ENCODE measurements around the gene UBXN6.

Gene UBXN6

DNA sequence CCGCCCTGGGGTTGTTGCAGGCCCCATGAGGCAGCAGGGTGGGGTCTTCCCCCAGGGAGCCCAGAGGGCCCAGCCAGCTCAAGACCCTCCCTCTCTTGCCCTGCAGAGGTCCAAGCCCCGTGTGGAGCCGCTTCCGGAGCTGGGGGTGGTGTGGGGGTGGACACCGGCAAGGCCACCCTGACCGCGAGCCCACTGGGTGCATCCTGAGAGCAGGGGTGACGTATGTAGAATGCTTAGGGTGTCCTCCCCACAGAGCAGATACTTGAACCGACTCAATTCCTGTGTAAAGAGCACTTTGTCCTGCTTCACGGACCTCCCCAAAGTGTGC is 14.8 kb downstream of the UBXN6 start:
- DNase-seq (ENCODE audit: low read depth): no peak

DNA sequence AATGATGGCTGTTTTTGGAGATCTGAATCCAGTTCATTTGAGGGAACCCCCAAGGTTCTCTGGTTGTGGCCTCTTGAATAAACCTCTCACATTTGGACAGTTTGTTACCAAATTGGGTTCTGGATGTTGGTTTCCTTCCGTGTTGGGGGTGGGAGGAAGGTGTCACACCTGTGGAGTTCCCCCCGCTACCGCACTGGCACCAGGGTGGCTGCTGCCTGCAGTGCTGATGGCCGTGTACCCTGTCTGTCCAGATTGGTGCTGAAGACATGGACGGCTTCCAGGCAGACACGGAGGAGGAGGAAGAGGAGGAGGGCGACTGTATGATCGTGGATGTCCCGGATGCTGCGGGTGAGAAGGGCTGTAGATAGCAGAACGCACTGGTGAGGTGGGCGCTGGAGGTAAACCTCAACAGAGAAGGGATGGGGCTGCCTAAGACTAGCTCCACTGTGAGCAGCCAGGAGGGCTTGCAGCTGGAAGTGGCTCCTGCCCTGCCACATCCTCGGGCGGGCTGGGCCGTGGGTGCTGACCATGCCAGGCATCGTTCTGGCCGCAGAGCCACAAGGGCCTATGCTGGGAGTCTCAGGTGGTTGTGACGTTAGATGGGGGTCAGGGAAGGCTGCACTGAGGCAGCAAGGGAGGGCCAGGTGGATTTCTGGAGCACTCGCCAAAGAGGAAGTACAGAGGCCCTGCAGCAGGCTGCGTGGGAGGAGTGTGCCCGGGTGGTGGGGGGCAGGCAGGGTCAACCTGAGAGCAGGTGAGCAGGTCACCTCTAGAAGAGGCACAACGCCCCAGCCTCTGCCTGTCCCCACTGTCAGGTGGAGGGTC is 15.4 kb downstream of the UBXN6 start:
- DNase-seq (ENCODE audit: low read depth): no peak

DNA sequence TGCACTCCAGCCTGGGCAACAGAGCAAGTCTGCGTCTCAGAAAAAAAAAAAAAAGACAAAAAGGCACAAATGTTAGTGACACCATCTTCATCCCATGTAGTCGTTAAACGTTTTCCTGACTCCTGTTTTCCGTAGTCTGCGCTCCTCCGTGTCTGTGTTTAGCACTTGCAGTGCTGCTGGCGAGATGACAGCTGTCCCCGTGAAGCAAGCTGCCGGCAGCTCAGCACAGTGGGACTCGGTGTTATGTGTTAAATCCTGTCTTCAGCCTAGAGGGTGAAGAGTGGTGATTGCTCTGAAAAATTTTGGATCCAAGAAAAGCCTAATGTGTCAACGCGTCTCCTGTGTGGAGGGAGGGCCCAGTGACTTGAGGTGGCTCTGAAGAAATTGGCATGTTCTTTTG is 18.4 kb downstream of the UBXN6 start:
- DNase-seq (ENCODE audit: low read depth): no peak

DNA sequence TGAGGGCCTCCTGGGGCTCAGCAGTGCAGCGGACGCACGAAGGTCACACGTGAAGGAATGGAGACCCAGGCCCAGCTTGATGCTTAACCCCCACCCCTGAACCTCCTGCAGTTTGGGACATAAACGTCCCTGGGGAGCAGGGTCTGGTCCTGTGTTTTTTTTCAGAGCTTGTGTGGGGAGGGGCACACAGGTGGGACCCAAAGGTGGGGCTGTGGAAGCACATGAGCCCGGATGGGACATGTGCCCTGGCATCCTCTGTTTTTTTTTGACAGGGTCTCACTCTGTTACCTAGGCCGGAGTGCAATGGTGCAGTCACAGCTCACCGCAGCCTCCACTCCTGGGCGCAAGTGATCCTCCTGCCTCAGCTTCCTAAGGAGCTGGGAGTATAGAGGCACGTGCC is 20.5 kb downstream of the UBXN6 start:
- DNase-seq (ENCODE audit: low read depth): no peak

DNA sequence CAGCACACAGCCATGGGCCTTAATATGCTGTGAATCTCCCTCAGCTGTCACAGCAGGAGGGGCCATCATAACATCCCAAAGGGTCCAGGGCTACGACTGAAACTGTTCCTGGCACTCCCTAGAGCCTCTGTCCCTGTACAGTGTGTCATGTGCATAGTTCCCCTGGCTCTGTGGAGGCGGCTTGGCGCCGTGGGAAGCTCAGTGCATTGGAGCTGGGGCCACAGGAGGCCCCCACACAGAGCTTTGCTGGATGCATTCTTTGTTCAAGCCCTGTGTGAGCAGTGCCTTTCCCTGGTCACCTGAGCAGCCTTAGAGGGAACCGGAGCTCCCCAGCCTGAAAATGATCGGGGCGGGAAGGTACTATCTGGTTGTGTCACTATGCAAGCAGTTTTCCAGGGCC is 21.4 kb downstream of the UBXN6 start:
- no peak for DNase-seq (ENCODE audit: low read depth)

DNA sequence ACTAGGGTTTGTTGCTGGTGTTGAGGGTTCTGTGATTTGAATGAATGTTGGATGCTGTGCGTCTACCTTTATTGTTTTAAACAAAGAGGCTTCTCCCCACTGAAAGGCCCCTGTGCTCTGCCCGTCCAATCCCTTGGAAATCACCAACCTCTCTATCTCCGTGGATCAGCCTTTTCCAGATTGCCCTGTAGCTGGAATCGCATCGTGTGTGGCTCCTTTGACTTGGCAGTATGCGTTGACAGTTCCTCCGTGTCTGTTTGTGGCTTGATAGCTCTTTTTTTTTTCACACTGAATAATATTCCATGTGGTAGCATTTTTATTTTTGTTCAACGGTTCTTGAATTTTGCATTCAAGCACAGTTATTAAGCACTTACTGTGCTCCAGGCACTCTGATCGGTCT is 23.2 kb downstream of the UBXN6 start:
- no peak for DNase-seq (ENCODE audit: low read depth)

DNA sequence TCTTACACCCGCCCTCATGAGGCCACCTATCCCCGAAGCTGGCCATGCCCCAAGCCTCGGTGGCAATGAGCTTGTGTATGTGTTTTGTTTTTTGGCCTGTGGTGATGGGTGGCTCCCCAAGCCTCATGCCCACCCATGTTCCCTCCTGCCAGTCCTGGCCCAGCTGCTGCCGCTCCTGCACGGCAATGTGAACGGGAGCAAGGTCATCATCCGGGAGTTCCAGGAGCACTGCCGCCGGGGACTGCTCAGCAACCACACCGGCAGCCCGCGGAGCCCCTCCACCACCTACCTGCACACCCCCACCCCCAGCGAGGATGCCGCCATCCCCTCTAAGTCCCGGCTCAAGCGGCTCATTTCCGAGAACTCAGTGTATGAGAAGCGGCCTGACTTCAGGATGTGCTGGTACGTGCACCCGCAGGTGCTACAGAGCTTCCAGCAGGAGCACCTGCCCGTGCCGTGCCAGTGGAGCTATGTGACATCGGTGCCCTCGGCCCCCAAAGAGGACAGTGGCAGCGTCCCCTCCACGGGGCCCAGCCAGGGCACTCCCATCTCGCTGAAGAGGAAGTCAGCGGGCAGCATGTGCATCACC is 24.6 kb downstream of the UBXN6 start:
- DNase-seq (ENCODE audit: low read depth): no peak

DNA sequence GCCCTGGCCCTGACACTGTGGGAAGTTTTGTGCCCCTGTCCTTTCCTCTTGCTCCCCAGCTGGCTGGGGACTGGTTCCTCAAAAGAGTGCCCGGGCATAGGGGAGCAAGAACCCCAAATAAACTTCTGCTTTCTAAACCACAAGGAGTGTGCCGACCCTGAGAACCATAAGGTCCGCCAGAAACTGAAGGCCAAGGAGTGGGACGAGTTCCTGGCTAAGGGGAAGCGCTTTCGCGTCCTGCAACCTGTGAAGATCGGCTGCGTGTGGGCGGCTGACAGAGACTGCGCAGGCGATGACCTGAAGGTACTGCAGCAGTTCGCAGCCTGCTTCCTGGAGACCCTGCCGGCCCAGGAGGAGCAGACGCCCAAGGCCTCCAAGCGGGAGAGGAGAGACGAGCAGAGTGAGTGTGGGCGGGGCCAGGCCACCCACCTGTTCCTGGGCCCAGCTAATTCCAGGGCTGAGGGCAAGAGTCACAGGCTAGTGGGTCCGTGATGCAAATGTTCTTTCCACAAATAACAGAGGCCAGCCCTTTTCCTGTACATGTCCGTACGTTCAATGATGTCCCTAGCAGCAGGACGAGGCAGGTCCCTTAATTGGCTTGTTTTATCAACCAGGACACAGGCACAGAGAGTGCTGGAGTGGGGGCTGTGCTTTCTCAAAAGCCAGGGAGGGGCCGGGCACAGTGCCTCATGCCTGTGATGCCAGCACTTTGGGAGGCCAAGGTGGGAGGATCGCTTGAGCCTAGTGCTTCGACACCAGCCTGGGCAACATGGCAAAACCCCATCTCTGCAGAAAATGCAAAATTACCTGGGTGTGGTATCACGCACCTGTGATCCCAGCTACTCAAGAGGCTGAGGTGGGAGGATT is 25.6 kb downstream of the UBXN6 start:
- DNase-seq (ENCODE audit: low read depth): no peak

DNA sequence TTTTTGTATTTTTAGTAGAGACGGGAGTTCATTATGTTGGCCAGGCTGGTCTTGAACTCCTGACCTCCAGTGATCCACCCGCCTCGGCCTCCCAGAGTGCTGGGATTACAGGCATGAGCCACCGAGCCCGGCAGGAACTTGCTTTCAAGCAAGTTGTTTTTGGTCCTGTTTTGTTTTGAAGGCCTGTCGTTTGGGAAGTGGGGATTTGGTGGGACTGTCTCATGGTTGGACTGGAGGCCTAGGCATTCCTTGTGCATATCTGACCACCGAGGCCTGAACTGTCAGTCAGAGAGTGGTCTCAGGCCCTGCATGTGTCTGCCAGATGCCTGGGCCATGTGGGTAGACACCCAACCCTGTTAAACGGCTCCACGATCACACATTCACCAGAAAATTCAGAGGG is 26.3 kb downstream of the UBXN6 start:
- DNase-seq (ENCODE audit: low read depth): no peak

DNA sequence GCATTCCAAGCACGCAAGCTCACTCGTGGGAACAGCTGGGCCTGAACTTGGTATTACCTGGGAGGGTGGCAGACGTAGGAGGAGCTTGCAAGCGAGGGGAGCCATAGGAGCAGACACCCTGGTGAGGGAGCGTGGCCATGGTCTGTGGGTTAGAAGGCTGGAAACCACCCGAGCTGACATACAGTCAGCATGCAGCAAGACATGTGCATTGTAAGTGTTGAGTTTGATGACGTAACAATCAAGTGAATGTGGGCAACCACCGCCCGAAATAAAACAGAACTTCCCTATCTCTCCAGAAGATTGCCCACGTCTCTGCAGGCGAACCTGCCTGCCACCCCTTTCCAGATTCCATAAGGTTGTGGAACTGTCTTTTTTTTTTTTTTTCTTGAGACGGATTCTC is 26.8 kb downstream of the UBXN6 start:
- no peak for DNase-seq (ENCODE audit: low read depth)

DNA sequence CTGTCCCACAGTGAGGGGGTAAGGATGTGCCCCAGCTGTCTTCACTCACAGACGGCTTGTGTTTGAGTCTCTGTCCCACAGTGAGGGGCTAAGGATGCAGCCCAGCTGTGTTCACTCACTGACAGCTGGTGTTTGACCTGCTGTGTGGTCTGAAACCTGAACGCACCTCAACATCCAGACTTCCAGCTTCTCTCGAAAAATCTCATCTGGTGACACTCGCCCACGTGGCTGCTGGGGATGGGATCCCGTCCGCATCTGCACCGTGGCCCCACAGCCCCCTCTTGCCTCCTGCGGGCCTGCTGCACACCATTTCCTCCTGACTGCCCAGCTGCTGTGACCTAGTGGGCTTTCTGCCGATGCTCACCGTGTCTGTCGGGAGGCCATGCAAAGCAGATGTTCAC is 27.8 kb downstream of the UBXN6 start:
- DNase-seq (ENCODE audit: low read depth): no peak

DNA sequence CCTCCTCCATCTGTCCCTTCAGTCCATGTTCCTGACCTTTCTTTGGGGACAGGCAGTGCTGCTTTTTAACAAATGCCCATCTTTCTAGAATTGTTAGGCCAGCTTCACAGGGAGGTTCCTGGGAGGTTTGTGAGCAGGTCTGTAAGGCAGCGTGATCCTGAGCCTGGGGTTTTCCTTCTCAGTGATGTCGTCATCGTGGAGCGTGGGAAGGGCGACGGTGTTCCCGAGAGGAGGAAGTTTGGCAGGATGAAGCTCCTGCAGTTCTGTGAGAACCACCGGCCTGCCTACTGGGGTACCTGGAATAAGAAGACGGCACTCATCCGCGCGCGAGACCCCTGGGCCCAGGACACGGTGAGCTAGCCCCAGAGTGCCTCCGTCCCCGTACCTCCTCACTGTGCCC is 28.3 kb downstream of the UBXN6 start:
- DNase-seq (ENCODE audit: low read depth): no peak

DNA sequence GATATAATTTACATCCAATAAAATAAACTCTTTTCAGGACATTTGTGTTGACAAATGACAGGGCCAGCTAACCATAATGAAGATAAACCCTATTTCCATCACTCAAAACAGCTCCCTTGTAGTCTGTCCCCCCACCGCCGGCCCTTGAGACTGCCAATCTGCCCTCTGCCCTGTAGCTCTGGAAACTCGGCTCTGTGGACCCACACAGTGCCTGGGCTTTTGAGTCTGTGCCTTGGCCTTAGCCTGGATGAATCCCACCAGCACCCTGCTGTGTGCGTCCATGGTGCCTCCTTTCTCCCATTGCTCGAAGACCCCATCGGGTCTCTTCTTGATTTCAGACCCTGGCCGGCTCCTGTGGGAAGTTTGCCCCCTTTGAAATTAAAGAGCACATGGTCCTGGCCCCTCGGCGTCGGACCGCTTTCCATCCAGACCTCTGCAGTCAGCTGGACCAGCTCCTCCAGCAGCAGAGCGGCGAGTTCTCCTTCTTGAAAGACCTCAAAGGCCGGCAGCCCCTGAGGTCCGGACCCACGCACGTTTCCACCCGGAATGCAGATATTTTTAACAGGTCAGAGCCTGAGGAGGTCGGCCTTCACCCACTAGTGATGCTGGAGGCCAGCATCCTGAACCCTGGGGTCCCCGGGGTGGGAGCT is 29.1 kb downstream of the UBXN6 start:
- no peak for DNase-seq (ENCODE audit: low read depth)

DNA sequence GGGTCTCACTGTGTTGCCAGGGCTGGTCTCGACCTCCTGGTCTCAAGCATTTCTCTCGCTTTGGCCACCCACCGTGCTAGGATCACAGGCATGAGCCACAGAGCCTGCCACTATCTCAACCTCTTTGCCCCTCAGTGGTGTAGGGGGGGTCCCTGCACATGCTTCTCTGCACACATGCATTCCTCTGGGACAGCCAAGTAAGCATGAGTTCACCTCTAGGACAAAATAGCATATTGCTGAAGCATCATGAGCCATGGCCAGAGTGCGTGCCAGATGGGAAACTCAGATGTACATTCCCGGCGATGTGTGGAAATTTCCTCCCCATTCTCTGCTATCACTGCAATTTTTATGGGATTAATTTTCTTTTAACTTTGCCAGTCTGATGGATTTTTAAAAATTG is 32.1 kb downstream of the UBXN6 start:
- DNase-seq (ENCODE audit: low read depth): peak; percentile 57

DNA sequence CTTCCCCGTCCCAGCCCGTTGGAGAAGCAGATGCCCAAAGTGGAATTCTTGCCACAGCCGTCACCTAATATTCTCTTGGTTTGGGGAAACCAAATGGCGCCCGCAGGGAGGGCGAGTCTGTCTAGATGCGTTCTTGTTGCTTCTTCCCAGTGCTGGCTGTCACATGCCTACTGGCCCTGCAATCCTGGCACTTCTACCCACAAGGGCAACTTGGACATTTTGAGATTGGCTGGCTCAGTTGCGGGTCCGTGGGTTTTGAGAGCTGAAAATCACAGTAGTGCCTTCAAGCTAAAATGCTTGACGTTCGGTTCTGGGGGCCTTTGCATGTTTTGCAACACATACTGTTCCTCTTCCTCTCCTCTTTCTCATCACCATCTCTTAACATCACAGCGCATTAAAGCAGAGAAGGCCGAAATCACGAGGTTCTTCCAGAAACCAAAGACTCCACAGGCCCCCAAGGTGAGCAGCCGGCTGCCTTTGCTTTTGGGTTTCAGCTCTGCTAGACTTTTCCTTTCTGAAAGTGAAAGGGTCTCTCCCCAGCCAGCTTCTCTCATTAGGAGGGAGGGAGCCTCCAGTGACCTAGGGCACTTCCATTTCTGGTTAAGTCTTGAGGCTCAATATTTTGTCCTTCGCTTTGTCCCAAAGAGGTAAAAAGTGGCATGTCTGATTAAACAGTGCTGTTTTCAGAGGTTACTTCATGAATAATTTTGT is 34.0 kb downstream of the UBXN6 start:
- no peak for DNase-seq (ENCODE audit: low read depth)

DNA sequence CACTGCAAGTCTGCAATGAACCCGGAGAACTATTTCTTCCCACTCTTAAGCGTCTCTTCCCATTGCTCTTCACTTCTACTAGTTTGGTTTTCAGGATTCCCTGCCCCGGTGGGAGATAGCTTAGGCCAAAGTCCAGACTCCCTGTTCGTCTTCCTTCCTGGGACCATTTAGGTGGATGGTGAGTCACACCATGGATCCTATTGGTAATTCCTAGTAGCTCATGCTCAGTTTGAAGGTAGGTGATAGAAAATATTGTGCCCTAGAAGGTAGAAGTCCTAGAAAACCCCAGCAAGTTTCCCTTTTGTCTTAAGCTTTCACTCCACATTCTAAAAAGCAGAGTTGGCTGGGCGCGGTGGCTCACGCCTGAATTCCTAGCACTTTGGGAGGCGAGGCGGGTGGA is 41.3 kb downstream of the UBXN6 start:
- DNase-seq (ENCODE audit: low read depth): no peak

DNA sequence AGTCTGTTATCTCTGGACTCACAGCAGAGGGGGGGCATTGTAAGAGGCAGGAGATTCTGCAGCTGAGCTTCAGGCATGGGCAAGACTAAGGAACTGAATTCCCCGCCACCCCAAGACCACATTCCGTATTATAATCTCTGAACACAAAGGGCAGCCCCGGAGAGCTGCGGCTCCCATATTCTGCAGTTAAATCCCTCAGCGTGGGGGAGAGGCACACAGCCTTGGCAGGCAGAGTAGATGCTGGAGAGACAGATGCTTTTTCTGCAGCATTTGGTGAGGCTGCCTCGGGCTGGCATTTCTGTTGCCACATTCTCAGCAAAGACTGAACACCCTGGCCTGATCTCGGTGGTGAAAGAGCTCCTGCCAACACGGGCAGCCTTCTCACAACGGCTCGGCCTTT is 42.2 kb downstream of the UBXN6 start:
- no peak for DNase-seq (ENCODE audit: low read depth)

DNA sequence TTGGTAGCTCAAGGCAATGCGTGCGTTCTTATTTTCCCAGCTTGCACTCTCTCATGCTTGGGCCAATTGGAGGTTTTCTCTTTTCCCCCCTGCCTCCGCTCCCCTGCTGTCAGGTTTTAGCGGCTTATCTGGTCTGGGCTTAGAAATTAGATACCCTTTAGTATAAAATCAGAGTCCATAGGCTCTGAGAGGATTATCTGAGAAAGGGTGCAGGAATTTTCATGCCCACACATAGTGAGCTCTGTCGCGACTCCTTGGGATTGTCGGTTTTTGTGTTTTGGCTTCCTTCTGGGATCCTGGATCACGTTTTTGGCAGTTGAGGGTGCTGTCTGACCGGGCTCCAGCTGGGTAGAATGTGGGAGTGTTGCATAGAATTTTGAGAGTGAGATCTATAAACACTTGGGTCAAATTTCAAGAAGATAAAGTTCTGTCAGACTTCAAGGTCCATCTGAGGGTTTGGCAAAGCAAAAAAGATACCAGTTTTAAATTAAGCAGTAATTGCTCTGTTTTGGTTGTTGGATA is 42.7 kb downstream of the UBXN6 start:
- DNase-seq (ENCODE audit: low read depth): no peak

DNA sequence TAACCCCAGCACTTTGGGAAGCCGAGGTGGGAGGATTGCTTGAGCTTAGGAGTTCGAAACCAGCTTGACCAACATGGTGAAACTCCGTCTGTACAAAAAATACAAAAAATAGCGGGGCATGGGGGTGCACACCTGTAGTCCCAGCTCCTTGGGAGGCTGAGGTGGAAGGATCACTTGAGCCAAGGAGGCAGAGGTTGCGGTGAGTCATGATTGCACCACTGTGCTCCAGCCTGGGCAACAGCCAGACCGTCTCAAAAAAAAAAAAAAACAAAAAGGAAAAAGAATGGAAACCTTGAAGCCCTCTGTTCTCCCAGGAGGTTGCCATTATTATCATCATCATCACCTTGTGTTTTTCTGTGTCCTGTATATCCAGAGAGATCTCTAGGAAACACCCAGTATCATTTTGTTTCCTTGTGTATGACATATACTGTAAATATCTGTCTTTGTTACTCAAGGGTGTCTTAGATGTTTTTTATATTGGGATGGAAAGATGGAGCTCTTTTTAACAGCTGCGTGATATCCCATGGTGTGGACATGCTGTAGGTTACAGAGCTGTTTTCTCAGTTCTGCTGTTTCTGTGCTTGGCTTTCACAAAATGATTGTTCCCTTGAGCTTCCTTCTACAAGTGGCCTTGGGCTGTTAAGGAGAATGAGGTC is 43.3 kb downstream of the UBXN6 start:
- DNase-seq (ENCODE audit: low read depth): no peak

DNA sequence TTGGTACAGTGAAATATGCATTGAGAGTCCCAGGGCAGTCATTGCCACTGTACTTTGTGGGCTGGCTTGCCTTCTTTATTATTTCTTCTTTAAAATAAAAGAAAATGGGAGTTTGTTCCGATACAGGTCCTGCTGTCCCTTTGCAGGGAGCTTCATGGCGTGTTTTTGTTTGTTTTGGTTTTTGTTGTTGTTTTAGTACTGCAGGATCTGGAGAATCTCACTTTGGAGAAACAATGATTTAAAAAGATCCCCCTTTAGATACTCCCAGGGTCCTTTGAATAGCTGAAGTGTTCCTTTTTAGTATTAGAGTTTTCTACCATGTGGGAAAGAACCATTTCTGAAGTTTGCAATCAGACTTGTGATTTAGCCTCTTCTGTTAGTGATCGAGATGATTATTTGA is 44.0 kb downstream of the UBXN6 start:
- DNase-seq (ENCODE audit: low read depth): no peak

Data from stromal cell of bone marrow (primary cell).